ENCODE data around the gene LIPJ. TPM values are rescaled to one million over a fixed set of nuclear protein-coding genes. Genes with fewer than 3 reads are reported as not detected.

LIPJ gene
- total and polyA plus RNA-seq, 8 donors: 0.07 to 0.41 (median 0.23) TPM; not detected in 2

- ATAC-seq: no peak
- no peak overlapping the region for H3K27ac ChIP-seq
- intact Hi-C loops (cut with DNase I): no loop called here
- no peak for TF ChIP-seq CTCF (IDR thresholded peaks at IDR 0.05)
- H3K36me3 ChIP-seq: no peaks in the 10 kb centered on the region
- no peaks in the 10 kb centered on the region for H3K4me1 ChIP-seq
- H3K9me3 ChIP-seq: no peaks in the 10 kb centered on the region
- no peak for DNase-seq
- no peaks in the 10 kb centered on the region for H3K27me3 ChIP-seq
- no peak overlapping the region for H3K4me3 ChIP-seq
Measured at GRCh38 chr10:88592381-88592780, 5.8 kb downstream of the LIPJ start.

- Histone ChIP-seq H3K36me3 (no peaks in the 10 kb centered on the region), H3K27ac (no peak overlapping the region), H3K27me3 (no peaks in the 10 kb centered on the region), H3K4me1 (peaks cover 0 to 3% of the 10 kb centered on the region in 2 donors), H3K4me3 (no peak overlapping the region), H3K9me3 (no peaks in the 10 kb centered on the region)
- DNase-seq (no peak), ATAC-seq (no peak)
- no peak for TF ChIP-seq CTCF (IDR thresholded peaks at IDR 0.05)
- intact Hi-C loops (cut with DNase I): no loop called here
Measured at GRCh38 chr10:88592906-88593305, 6.3 kb downstream of the LIPJ start.

- intact Hi-C loops (cut with DNase I): no loop called here
- no peak overlapping the region for H3K4me3 ChIP-seq
- H3K9me3 ChIP-seq: no peaks in the 10 kb centered on the region
- no peaks in the 10 kb centered on the region for H3K27me3 ChIP-seq
- no peaks in the 10 kb centered on the region for H3K36me3 ChIP-seq
- no peak for DNase-seq
- ATAC-seq: no peak
- TF ChIP-seq CTCF (IDR thresholded peaks at IDR 0.05): no peak
- peaks cover 0 to 9% of the 10 kb centered on the region in 2 donors for H3K4me1 ChIP-seq
- H3K27ac ChIP-seq: no peak overlapping the region
Measured at GRCh38 chr10:88594482-88594881, 7.9 kb downstream of the LIPJ start.

GRCh38 chr10:88598055-88598454, 11.5 kb downstream of the LIPJ start:
- Histone ChIP-seq H3K27ac (peak overlapping the region in 1 of 2 donors; percentile 16), H3K27me3 (no peaks in the 10 kb centered on the region)
- intact Hi-C loops (cut with DNase I): no loop called here

GRCh38 chr10:88608052-88608732, 21.6 kb downstream of the LIPJ start:
- H3K4me1 ChIP-seq: no peaks in the 10 kb centered on the region
- H3K27me3 ChIP-seq: no peaks in the 10 kb centered on the region
- DNase-seq: no peak
- H3K36me3 ChIP-seq: no peaks in the 10 kb centered on the region
- no peak overlapping the region for H3K27ac ChIP-seq
- H3K9me3 ChIP-seq: no peaks in the 10 kb centered on the region
- intact Hi-C loops (cut with DNase I): no loop called here
- TF ChIP-seq CTCF (IDR thresholded peaks at IDR 0.05): no peak
- no peak overlapping the region for H3K4me3 ChIP-seq
- ATAC-seq: no peak

More at GRCh38 chr10:88598055-88598454, 11.5 kb downstream of the LIPJ start:
- TF ChIP-seq CTCF (IDR thresholded peaks at IDR 0.05): no peak
- DNase-seq (no peak), ATAC-seq (no peak)
- Histone ChIP-seq H3K36me3 (no peaks in the 10 kb centered on the region), H3K4me1 (peaks cover 0 to 9% of the 10 kb centered on the region in 2 donors), H3K9me3 (peaks cover 0 to 5% of the 10 kb centered on the region in 2 donors), H3K4me3 (no peak overlapping the region)

Data from left lung (tissue), 10 donors.